GM21360 (cell line): ENCODE results near the gene HSPA8.
"Not testable (repeated sequence)": the region's sequence is repeated elsewhere in the genome, so short reads cannot be mapped to it uniquely, and the experiment has no call there.

Source experiments
- ATAC-seq: cut with Tn5 transposase; IDR thresholded peaks from one replicate; pipeline ENCODE4 v1.9.1; 2021; ENCODE audit warnings: mild to moderate bottlenecking, moderate library complexity; ENCODE audit not compliant: unreplicated experiment

The HSPA8 gene

GRCh38 chr11:123072762-123073161, 10.8 kb upstream of the HSPA8 start:
- ATAC-seq: no peak

- ATAC-seq: no peak
Measured at GRCh38 chr11:123072332-123072761, 10.4 kb upstream of the HSPA8 start.

GRCh38 chr11:123069908-123070821, 8.2 kb upstream of the HSPA8 start:
- peak; percentile 55 for ATAC-seq

GRCh38 chr11:123065621-123066020, 3.7 kb upstream of the HSPA8 start:
- ATAC-seq: no peak

- ATAC-seq: no peak
Measured at GRCh38 chr11:123063826-123064657, 2.1 kb upstream of the HSPA8 start.

DNA sequence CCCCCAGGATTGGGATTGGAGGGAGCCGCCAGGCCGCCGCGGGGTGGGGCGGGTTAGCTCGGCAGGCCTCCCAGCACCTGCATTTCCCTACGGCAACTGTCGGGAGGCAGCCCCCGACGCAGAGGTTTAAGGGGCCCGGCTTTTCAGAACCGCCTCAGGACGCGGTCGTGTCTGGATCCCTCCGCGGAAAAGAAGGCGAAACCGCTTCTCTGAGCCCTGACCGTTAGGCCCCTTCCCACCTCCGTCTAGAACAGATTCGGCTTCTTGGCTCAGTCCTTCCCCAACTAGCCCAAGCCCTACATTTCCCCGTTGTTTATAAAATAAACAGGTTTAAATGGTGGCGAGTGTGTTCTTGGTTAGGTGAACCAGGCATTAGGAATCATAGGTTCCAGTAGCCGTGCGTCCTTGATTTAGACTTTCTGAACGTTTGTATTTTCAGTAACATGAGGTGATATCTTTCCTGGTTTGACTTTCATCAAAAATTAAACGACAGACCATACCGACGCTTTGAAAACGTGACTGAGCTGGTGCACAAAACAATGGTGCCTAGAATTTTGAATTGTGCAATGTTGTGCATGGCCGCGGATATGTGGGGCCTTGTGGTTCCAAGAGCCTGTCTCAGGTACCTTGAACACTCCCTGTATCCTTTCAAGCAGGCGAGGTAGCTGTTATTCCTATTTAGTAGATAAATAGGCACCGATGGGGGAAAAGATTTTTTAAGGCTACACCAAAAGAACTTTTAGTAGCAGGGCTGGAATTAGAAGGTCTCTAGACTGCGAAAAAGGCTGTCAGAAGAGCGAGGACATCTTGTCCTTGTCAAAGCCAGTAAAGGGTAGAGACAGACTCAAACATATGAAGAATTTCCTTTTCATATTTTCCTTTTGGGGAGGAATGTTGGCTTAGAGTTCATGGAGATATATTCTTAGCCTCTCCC, 1.2 kb upstream of the HSPA8 start:
- ATAC-seq: no peak

- ATAC-seq: peak; percentile 83
Measured at GRCh38 chr11:123062158-123062891, 389 bp upstream of the HSPA8 start.

GRCh38 chr11:123060277-123061000, 1.5 kb downstream of the HSPA8 start:
- ATAC-seq: no peak

DNA sequence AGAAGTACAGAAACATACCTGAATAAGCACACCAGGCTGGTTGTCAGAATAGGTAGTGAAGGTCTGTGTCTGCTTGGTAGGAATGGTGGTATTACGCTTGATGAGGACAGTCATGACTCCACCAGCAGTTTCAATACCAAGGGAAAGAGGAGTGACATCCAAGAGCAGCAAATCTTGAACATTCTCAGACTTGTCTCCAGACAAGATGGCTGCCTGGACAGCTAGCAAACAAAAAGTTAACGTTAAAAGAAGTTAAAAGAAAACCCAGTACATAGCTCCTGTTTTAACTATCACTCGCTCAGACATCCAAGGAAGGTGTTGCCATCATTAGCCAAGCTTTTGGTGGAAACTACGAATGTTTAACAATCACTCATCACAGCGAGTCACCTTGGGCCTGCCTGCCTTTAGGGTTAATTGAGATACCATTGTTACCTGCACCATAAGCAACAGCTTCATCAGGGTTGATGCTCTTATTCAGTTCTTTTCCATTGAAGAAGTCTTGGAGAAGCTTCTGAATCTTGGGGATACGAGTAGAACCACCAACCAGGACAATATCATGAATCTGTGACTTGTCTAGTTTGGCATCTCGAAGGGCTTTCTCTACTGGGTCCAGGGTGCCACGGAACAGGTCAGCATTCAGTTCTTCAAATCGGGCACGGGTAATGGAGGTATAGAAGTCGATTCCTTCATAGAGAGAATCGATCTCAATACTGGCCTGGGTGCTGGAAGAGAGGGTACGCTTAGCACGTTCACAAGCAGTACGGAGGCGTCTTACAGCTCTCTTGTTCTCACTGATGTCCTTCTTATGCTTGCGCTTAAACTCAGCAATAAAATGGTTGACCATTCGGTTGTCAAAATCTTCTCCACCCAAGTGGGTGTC, 2.7 kb downstream of the HSPA8 start:
- ATAC-seq: not testable (repeated sequence)

- ATAC-seq: no peak
Measured at GRCh38 chr11:123057661-123058305, 4.2 kb downstream of the HSPA8 start.

GRCh38 chr11:123056835-123057491, 5.0 kb downstream of the HSPA8 start:
- no peak for ATAC-seq

GRCh38 chr11:123055191-123055901, 6.6 kb downstream of the HSPA8 start:
- ATAC-seq: no peak

DNA sequence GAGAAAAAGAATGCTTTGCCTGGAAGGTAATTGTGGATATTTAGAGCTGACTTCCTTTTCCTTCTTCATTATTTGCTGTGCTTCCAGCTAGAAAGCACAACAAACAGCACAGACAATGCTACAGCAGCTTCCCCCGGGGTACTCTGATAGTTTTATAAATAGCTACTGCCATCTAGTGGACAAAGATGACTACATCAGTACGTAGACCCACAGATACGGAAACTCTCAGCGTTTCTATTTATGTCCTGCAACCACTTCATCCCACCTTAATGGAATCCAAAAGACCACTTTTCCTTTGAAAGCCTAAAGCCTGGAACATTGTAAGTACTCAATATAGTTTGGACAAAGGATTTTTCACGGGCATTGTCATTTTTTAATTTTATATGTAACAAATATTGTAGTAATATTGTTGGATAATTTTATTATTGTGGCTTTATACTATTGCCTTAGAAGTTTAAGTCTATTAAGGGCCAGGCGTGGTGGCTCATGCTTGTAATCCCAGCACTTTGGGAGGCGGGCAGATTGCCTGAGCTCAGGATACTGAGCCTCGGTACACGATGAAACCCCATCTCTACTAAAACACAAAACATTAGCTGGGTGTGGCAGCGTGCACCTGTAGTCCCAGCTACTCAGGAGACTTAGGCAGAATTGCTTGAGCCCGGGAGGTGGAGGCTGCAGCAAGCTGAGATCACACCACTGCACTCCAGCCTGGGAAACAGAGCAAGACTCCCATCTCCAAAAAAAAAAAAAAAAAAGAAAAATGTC, 7.5 kb downstream of the HSPA8 start:
- ATAC-seq: peak; percentile 67

DNA sequence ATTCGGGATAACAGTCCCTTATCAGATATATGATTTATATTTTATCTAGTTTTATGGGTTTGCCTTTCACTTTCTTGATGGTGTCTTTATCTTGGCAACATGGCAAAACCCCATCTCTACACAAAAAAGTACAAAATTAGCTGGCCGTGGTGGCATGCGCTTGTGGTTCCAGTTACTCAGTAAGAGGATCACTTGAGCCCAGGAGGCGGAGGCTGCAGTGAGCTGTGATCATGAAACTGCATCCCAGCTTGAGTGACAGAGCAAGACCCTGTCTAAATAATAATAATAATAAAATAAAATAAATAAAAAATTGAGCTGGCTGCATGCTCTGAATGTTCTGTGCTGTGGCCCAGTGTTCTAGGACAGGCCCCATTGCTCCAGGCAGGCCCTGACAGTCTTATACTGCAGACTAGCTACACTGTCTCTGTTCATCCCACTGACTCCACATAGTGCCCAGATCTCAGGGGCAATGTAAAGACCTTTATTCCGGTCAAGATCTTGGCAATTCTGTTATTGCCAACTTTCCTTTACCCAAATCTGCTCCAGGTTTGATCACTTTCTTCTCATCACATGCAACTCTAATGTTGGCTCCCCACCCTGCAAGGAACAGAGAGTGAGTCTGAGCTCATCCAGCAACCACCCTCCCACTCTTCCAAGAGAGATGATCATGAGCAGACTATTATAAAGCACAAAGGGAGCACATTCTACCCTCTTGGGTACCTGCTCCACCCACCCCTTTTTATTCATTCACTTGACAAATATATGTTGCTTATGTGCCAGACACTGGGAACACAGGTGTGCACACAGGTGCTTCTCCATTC, 8.8 kb downstream of the HSPA8 start:
- ATAC-seq: no peak

GRCh38 chr11:123051634-123052033, 10.3 kb downstream of the HSPA8 start:
- ATAC-seq: no peak
